HG03378 (cell line): ENCODE measurements around the gene ACOXL.
"Not testable (repeated sequence)": the region's sequence is repeated elsewhere in the genome, so short reads cannot be mapped to it uniquely, and the experiment has no call there.

Experiments
- ATAC-seq: cut with Tn5 transposase; IDR thresholded peaks from one replicate; pipeline ENCODE4 v1.9.1; 2021; ENCODE audit warnings: mild to moderate bottlenecking, moderate library complexity; ENCODE audit not compliant: unreplicated experiment

Gene ACOXL

GRCh38 chr2:111049792-111050640, 317.6 kb downstream of the ACOXL start:
- peak; percentile 71 for ATAC-seq

GRCh38 chr2:111050701-111051376, 318.5 kb downstream of the ACOXL start:
- ATAC-seq, result no peak

GRCh38 chr2:111052621-111053020, 320.2 kb downstream of the ACOXL start:
- ATAC-seq, result no peak

GRCh38 chr2:111053266-111053665, 320.9 kb downstream of the ACOXL start:
- ATAC-seq, result no peak

GRCh38 chr2:111053825-111054515, 321.6 kb downstream of the ACOXL start:
- no peak for ATAC-seq

GRCh38 chr2:111054791-111055691, 322.7 kb downstream of the ACOXL start:
- peak; percentile 71 for ATAC-seq

- no peak for ATAC-seq
These were observed 323.4 kb downstream of the ACOXL start for GRCh38 chr2:111055735-111056134.

- ATAC-seq, result no peak
These were observed 324.7 kb downstream of the ACOXL start for GRCh38 chr2:111057045-111057444.

GRCh38 chr2:111057721-111058120, 325.3 kb downstream of the ACOXL start:
- no peak for ATAC-seq

GRCh38 chr2:111058264-111058663, 325.9 kb downstream of the ACOXL start:
- ATAC-seq, result no peak

GRCh38 chr2:111061191-111061590, 328.8 kb downstream of the ACOXL start:
- ATAC-seq, result no peak

GRCh38 chr2:111062417-111062816, 330.0 kb downstream of the ACOXL start:
- ATAC-seq, result peak; percentile 65

GRCh38 chr2:111066062-111066593, 333.8 kb downstream of the ACOXL start:
- no peak for ATAC-seq

- ATAC-seq, result no peak
These were observed 336.2 kb downstream of the ACOXL start for GRCh38 chr2:111068435-111069058.

GRCh38 chr2:111069722-111070121, 337.3 kb downstream of the ACOXL start:
- no peak for ATAC-seq

GRCh38 chr2:111071600-111072171, 339.3 kb downstream of the ACOXL start:
- ATAC-seq, result no peak

GRCh38 chr2:111072220-111072871, 340.0 kb downstream of the ACOXL start:
- no peak for ATAC-seq

- not testable (repeated sequence) for ATAC-seq
These were observed 350.3 kb downstream of the ACOXL start for GRCh38 chr2:111082659-111083058.

- ATAC-seq, result no peak
These were observed 359.4 kb downstream of the ACOXL start for GRCh38 chr2:111091811-111092211.
